Measurements from ENCODE around the gene MOCS3. TPM values are rescaled to one million over a fixed set of nuclear protein-coding genes. Genes with fewer than 3 reads are reported as not detected.

Gene MOCS3
- total and polyA plus RNA-seq, 2 of the 13 experiments (the other 11 are each of a cell fraction or from before 2014, with no cell fraction given), result 3.7 to 8.4 TPM

DNA sequence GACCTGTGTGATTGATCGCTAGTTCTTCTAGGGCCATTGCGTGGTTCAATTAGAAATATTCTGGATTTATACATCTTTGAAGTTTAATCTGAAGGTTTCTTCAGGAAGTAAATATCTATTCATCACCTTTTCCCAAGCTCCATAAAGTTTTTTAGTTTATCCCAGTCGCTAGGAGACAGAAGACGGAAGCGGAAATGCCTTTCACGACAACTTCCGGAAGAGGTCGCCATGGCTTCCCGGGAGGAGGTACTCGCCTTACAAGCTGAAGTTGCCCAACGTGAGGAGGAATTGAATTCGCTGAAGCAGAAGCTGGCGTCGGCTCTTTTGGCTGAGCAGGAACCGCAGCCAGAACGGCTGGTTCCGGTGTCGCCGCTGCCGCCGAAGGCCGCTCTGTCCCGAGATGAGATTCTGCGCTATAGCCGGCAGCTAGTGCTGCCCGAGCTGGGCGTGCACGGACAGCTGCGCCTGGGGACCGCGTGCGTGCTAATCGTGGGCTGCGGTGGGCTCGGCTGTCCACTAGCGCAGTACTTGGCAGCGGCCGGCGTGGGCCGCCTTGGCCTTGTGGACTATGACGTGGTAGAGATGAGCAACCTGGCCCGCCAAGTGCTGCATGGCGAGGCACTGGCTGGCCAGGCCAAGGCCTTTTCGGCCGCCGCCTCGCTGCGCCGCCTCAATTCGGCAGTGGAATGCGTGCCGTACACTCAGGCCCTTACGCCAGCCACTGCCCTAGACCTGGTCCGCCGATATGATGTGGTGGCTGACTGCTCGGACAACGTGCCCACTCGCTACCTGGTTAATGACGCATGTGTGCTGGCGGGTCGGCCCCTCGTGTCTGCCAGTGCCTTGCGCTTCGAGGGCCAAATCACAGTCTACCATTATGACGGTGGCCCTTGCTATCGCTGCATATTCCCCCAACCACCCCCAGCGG lies at the start of gene MOCS3 (continued):
- TF ChIP-seq, protein P1, sequence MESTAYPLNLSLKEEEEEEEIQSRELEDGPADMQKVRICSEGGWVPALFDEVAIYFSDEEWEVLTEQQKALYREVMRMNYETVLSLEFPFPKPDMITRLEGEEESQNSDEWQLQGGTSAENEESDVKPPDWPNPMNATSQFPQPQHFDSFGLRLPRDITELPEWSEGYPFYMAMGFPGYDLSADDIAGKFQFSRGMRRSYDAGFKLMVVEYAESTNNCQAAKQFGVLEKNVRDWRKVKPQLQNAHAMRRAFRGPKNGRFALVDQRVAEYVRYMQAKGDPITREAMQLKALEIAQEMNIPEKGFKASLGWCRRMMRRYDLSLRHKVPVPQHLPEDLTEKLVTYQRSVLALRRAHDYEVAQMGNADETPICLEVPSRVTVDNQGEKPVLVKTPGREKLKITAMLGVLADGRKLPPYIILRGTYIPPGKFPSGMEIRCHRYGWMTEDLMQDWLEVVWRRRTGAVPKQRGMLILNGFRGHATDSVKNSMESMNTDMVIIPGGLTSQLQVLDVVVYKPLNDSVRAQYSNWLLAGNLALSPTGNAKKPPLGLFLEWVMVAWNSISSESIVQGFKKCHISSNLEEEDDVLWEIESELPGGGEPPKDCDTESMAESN (CRISPR knock-in tag; conservative IDR thresholded peaks at IDR 0.05), result peak; percentile 78
- TF ChIP-seq, protein P2, sequence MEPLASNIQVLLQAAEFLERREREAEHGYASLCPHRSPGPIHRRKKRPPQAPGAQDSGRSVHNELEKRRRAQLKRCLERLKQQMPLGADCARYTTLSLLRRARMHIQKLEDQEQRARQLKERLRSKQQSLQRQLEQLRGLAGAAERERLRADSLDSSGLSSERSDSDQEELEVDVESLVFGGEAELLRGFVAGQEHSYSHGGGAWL (CRISPR knock-in tag; IDR thresholded peaks at IDR 0.05), result peak; percentile 53
- TF ChIP-seq, protein P3, sequence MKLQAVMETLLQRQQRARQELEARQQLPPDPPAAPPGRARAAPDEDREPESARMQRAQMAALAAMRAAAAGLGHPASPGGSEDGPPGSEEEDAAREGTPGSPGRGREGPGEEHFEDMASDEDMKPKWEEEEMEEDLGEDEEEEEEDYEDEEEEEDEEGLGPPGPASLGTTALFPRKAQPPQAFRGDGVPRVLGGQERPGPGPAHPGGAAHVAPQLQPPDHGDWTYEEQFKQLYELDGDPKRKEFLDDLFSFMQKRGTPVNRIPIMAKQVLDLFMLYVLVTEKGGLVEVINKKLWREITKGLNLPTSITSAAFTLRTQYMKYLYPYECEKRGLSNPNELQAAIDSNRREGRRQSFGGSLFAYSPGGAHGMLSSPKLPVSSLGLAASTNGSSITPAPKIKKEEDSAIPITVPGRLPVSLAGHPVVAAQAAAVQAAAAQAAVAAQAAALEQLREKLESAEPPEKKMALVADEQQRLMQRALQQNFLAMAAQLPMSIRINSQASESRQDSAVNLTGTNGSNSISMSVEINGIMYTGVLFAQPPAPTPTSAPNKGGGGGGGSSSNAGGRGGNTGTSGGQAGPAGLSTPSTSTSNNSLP (IDR thresholded peaks at IDR 0.05; ENCODE audit: low read depth, low read length), result 0 out of 2 replicates have a peak, but pooled peaks have one; percentile 1
- TF ChIP-seq GABPB1 (CRISPR knock-in tag; IDR thresholded peaks at IDR 0.05) (peak; percentile 95), WIZ (CRISPR knock-in tag; IDR thresholded peaks at IDR 0.05) (peak; percentile 96), POLR2AphosphoS5 (IDR thresholded peaks at IDR 0.05; ENCODE audit: low read depth, low read length) (peak; percentile 80; the same call in 1 of the 2 replicates), PHF8 (CRISPR knock-in tag; IDR thresholded peaks at IDR 0.05) (peak; percentile 94), IRF2 (CRISPR knock-in tag; IDR thresholded peaks at IDR 0.05) (no peak), NFE2L2 (IDR thresholded peaks at IDR 0.05; ENCODE audit: low read length) (no peak), MYNN (CRISPR knock-in tag; IDR thresholded peaks at IDR 0.05; ENCODE audit: low read depth) (peak; percentile 9; the same call in 1 of the 2 replicates), ZNF205 (CRISPR knock-in tag; IDR thresholded peaks at IDR 0.05) (no peak), TBX3 (IDR thresholded peaks at IDR 0.05; ENCODE audit: borderline replicate concordance) (no peak)
- TF ChIP-seq, protein P4, sequence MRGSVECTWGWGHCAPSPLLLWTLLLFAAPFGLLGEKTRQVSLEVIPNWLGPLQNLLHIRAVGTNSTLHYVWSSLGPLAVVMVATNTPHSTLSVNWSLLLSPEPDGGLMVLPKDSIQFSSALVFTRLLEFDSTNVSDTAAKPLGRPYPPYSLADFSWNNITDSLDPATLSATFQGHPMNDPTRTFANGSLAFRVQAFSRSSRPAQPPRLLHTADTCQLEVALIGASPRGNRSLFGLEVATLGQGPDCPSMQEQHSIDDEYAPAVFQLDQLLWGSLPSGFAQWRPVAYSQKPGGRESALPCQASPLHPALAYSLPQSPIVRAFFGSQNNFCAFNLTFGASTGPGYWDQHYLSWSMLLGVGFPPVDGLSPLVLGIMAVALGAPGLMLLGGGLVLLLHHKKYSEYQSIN (CRISPR knock-in tag; IDR thresholded peaks at IDR 0.05; ENCODE audit: borderline replicate concordance), result no peak
- TF ChIP-seq, protein P5, sequence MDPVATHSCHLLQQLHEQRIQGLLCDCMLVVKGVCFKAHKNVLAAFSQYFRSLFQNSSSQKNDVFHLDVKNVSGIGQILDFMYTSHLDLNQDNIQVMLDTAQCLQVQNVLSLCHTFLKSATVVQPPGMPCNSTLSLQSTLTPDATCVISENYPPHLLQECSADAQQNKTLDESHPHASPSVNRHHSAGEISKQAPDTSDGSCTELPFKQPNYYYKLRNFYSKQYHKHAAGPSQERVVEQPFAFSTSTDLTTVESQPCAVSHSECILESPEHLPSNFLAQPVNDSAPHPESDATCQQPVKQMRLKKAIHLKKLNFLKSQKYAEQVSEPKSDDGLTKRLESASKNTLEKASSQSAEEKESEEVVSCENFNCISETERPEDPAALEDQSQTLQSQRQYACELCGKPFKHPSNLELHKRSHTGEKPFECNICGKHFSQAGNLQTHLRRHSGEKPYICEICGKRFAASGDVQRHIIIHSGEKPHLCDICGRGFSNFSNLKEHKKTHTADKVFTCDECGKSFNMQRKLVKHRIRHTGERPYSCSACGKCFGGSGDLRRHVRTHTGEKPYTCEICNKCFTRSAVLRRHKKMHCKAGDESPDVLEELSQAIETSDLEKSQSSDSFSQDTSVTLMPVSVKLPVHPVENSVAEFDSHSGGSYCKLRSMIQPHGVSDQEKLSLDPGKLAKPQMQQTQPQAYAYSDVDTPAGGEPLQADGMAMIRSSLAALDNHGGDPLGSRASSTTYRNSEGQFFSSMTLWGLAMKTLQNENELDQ (CRISPR knock-in tag; IDR thresholded peaks at IDR 0.05; ENCODE audit: borderline replicate concordance), result no peak
- TF ChIP-seq, protein P6, sequence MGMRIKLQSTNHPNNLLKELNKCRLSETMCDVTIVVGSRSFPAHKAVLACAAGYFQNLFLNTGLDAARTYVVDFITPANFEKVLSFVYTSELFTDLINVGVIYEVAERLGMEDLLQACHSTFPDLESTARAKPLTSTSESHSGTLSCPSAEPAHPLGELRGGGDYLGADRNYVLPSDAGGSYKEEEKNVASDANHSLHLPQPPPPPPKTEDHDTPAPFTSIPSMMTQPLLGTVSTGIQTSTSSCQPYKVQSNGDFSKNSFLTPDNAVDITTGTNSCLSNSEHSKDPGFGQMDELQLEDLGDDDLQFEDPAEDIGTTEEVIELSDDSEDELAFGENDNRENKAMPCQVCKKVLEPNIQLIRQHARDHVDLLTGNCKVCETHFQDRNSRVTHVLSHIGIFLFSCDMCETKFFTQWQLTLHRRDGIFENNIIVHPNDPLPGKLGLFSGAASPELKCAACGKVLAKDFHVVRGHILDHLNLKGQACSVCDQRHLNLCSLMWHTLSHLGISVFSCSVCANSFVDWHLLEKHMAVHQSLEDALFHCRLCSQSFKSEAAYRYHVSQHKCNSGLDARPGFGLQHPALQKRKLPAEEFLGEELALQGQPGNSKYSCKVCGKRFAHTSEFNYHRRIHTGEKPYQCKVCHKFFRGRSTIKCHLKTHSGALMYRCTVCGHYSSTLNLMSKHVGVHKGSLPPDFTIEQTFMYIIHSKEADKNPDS (CRISPR knock-in tag; IDR thresholded peaks at IDR 0.05), result no peak
- TF ChIP-seq, protein P7, sequence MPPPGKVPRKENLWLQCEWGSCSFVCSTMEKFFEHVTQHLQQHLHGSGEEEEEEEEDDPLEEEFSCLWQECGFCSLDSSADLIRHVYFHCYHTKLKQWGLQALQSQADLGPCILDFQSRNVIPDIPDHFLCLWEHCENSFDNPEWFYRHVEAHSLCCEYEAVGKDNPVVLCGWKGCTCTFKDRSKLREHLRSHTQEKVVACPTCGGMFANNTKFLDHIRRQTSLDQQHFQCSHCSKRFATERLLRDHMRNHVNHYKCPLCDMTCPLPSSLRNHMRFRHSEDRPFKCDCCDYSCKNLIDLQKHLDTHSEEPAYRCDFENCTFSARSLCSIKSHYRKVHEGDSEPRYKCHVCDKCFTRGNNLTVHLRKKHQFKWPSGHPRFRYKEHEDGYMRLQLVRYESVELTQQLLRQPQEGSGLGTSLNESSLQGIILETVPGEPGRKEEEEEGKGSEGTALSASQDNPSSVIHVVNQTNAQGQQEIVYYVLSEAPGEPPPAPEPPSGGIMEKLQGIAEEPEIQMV (CRISPR knock-in tag; IDR thresholded peaks at IDR 0.05; ENCODE audit: low read depth), result no peak

All from HepG2 (cell line).